Kidney (tissue), 14 donors: ENCODE results near the gene WFDC1. TPM values are rescaled to one million over a fixed set of nuclear protein-coding genes. Genes with fewer than 3 reads are reported as not detected.

ENCODE experiments used
- DNase-seq, 5 donors: peaks; one replicate each; pipeline ENCODE4 v3.0.0-alpha.2; 2013 to 2020
- FAIRE-seq: peaks from 2 replicates; lab custom pipeline; 2012; peaks lifted over from hg19 to GRCh38; lab: Jason Lieb, UNC
- H3K27ac ChIP-seq, 2 donors: one replicate each; pipeline ENCODE4 v1.7.0; 2013; ENCODE audit warnings: low read depth in 2 of 2, low read length in 2 of 2, inconsistent platforms in 1 of 2
- H3K27me3 ChIP-seq: one replicate; pipeline ENCODE4 v1.7.1; 2013; ENCODE audit warnings: low read length, inconsistent platforms; ENCODE audit not compliant: control insufficient read depth, insufficient read depth
- H3K36me3 ChIP-seq, 3 donors: one replicate each; pipeline versions ENCODE4 v1.7.0 to v1.7.1; 2013; ENCODE audit warnings: low read length in 3 of 3, control low read depth in 1 of 3, inconsistent platforms in 1 of 3; ENCODE audit not compliant: insufficient read depth in 3 of 3, control insufficient read depth in 2 of 3
- H3K4me1 ChIP-seq, 3 donors: one replicate each; pipeline versions ENCODE4 v1.7.0 to v1.7.1; 2013; ENCODE audit warnings: low read length in 3 of 3, inconsistent platforms in 1 of 3, low read depth in 1 of 3; ENCODE audit not compliant: control insufficient read depth in 2 of 3, insufficient read depth in 2 of 3
- H3K4me3 ChIP-seq, 3 donors: one replicate each; pipeline versions ENCODE4 v1.7.0 to v1.8.1; 2013; ENCODE audit warnings: low read length in 3 of 3, control low read depth in 1 of 3, inconsistent platforms in 1 of 3
- H3K9ac ChIP-seq, 3 donors: one replicate each; pipeline versions ENCODE4 v1.7.0 to v1.7.1; 2013; ENCODE audit warnings: low read length in 3 of 3, control low read depth in 1 of 3, inconsistent platforms in 1 of 3
- H3K9me3 ChIP-seq, 3 donors: one replicate each; pipeline versions ENCODE4 v1.7.0 to v1.7.1; 2013; ENCODE audit warnings: low read length in 3 of 3, control low read depth in 1 of 3, inconsistent platforms in 1 of 3; ENCODE audit not compliant: control insufficient read depth in 2 of 3, insufficient read depth in 1 of 3
- intact Hi-C: fragments of 100-400 bp; cut with DNase I; formaldehyde crosslinking; loops from one replicate; pipeline ENCODE4 v1.11.1; 2022
- polyA plus RNA-seq: library from polyadenylated mRNA; stranded (reverse); fragments of 350-450 nt; fragmentation: Illumina TruSeq; extraction: RNeasy Lipid Tissue Mini Kit (QIAGEN cat#74804); gene quantifications from one replicate; pipeline ENCODE4 v1.2.3, GENCODE V29; 2014; ENCODE audit warnings: low read depth, low replicate concordance; ENCODE audit not compliant: insufficient read depth
- total RNA-seq: library from RNA; stranded (reverse); fragmentation: NEBNext Ultra II Directional; extraction: Animal tissue kit (Norgen Biotek cat#: 25700); gene quantifications from one replicate; pipeline ENCODE4 v1.2.1, GENCODE V29; 2021
- TF ChIP-seq, protein P1 (sequence below): IDR thresholded peaks from 3 replicates; pipeline ENCODE4 v1.5.1; 2012; ENCODE audit warnings: mild to moderate bottlenecking, moderate library complexity, borderline replicate concordance; ENCODE audit not compliant: insufficient read depth; ENCODE audit errors: extremely low read depth
- donor health status: control.
- donor health status: control.
- donor health status: control.
- donor health status: control.
- donor health status: control.
- donor health status: DM: yes; HTN: yes; CAD: no.
- donor health status: Normal renal cell carcinoma (clear cell type).

The WFDC1 gene
- total and polyA plus RNA-seq, 2 donors from 2014 or later, result 11.1 to 34.8 TPM

DNA sequence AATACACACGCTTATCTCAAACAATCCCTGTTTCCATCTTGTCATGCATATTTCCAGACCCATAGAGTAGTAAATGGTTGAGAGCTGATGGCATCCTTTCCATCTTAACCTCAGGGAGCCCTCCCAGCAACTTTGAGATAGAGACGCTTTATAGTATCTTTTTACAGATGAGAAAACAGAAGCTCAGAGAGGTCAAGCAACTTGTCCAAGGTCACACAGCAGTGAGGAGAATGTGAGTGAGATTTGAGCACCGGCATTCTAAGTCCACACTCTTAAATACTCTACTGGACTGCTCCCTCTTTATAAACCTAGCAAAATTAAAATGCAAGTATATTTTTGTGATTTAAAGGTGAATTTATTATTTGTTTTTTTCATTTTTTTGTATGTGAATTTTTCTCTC lies 35.0 kb upstream of the WFDC1 start:
- no peak overlapping the region for H3K9ac ChIP-seq
- TF ChIP-seq, protein P1, sequence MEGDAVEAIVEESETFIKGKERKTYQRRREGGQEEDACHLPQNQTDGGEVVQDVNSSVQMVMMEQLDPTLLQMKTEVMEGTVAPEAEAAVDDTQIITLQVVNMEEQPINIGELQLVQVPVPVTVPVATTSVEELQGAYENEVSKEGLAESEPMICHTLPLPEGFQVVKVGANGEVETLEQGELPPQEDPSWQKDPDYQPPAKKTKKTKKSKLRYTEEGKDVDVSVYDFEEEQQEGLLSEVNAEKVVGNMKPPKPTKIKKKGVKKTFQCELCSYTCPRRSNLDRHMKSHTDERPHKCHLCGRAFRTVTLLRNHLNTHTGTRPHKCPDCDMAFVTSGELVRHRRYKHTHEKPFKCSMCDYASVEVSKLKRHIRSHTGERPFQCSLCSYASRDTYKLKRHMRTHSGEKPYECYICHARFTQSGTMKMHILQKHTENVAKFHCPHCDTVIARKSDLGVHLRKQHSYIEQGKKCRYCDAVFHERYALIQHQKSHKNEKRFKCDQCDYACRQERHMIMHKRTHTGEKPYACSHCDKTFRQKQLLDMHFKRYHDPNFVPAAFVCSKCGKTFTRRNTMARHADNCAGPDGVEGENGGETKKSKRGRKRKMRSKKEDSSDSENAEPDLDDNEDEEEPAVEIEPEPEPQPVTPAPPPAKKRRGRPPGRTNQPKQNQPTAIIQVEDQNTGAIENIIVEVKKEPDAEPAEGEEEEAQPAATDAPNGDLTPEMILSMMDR, result no peak
- no peak overlapping the region for H3K27ac ChIP-seq
- intact Hi-C loops, result no loop called here
- no peaks in the 10 kb centered on the region for H3K4me1 ChIP-seq
- no peak overlapping the region for H3K4me3 ChIP-seq
- FAIRE-seq (no peak), DNase-seq (no peak)
- H3K9me3 ChIP-seq, result no peaks in the 10 kb centered on the region
- H3K36me3 ChIP-seq, result no peaks in the 10 kb centered on the region
- no peaks in the 10 kb centered on the region for H3K27me3 ChIP-seq

DNA sequence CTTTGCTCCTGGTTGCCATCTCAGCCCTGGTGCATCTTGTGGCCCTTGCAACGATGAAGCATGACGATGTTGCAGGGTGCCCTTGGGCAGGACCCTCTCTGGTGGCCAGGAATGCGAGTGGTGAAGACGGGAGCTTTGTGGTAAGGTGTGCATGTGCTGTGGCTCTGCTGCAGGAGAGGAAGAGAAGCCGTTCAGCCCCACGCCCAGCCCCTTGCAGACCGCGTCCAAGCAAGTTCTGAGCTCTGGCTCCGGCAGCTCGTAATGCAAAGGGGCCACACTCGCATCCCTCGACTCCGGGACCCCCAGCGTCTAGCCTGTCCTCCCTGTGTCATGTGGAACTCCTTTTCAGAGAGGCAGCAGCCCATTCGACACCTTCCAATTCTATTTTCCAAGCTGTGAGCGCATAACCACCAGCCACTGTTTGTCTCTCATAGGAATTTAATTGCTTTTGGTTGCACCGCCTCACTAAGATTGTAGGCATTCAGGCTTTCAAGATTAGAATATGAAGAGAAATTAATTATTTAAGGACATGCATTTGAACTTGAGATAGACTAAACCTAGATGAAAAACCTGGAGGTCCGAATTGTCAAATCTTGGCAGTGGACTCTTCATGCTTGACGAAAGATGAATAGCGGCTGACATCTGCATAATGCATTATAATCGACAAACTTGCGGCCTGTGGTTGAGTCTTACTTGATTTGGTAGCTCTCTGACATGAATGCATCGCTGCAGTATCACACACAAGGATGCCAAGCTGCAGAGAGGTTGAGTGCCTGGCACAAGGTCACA lies 33.7 kb upstream of the WFDC1 start:
- DNase-seq (peak in 1 of 5 donors; percentile 41), FAIRE-seq (no peak)
- H3K27me3 ChIP-seq, result no peaks in the 10 kb centered on the region
- H3K9me3 ChIP-seq, result no peaks in the 10 kb centered on the region
- H3K9ac ChIP-seq, result no peak overlapping the region
- TF ChIP-seq, protein P1, result no peak
- H3K4me3 ChIP-seq, result no peak overlapping the region
- H3K27ac ChIP-seq, result no peak overlapping the region
- H3K4me1 ChIP-seq, result no peaks in the 10 kb centered on the region
- no peaks in the 10 kb centered on the region for H3K36me3 ChIP-seq
- intact Hi-C loops, result no loop called here

DNA sequence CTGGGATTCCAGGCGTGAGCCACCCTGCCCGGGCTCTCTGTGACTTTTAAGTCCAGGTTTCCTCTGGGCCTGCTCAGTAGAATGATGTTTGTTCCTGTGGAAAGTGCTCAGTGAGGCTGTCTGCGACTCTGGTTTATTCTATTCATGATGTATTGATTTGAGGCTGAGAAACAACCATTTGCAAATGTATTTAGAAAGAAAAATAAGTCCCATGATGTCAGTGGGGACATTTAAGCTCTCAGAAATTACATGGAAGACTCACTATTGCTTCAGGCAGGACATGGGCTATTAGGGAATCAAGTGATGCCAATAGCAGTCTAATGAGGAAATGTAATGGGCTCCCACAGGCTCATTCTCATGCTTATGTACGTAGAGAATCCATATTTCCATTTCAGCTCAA lies 32.6 kb upstream of the WFDC1 start:
- Histone ChIP-seq H3K27me3 (no peaks in the 10 kb centered on the region), H3K27ac (no peak overlapping the region), H3K9me3 (no peaks in the 10 kb centered on the region), H3K4me3 (no peak overlapping the region), H3K4me1 (peaks cover 0 to 4% (median 2%) of the 10 kb centered on the region in 3 donors), H3K36me3 (no peaks in the 10 kb centered on the region), H3K9ac (no peak overlapping the region)
- FAIRE-seq (no peak), DNase-seq (no peak)
- TF ChIP-seq, protein P1, result no peak
- intact Hi-C loops, result no loop called here
